ENCODE measurements around the gene TXNDC2.

DNA sequence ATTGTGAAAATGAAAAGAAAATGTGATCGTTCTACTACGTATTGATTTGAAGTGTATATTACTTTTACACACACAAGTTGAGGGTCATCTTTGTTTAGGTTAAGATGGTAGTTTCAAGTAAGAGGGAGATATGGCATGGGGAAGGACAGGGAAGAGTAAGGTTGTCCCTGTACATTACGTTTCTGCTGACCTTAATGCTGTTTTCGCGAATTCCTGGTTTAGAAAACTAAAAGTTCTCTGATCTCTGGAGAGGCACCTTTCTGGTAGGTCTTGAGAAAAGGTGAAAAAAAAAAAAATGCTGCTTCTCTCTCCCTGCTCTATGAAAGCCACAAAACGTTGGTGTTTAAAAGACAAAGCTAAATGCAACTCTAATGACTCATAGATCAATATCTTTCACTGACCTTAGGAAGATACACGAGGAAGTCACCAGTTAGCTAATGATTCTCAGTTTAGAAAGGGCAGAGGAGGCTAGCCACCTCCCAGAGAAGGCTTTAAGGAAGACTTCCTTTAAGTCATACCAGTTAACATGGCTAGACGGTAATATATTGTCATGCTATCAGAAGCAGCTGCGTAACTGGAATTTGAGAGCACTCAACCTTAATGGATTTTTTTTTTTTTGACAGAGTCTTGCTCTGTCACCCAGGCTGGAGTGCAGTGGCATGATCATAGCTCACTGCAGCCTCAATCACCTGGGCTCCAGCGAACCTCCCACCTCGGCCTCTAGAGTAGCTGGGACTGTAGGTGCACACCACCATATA lies 13.2 kb downstream of the TXNDC2 start:
- TF ChIP-seq POLR2AphosphoS5 (IDR thresholded peaks at IDR 0.05; ENCODE audit: borderline replicate concordance, low read depth, low read length) (no peak), EZH2 (IDR thresholded peaks at IDR 0.05) (no peak)

All from SK-N-MC (cell line).